WERI-Rb-1 (cell line): ENCODE data around the gene ZER1.

Experiments used
- DNase-seq: peaks from one replicate; pipeline ENCODE4 v3.0.0-alpha.2; 2020
- H3K27ac ChIP-seq: fragments of 250-450 bp; sonication (Bioruptor Pico); 2 replicates; pipeline ENCODE4 v1.5.1; 2020; ENCODE audit warnings: mild to moderate bottlenecking, moderate library complexity
- H3K27me3 ChIP-seq: fragments of 250-450 bp; sonication (Bioruptor Pico); 2 replicates; pipeline ENCODE4 v1.5.1; 2021; ENCODE audit warnings: mild to moderate bottlenecking, low read depth, moderate library complexity; ENCODE audit not compliant: insufficient read depth, severe bottlenecking
- H3K36me3 ChIP-seq: fragments of 250-450 bp; sonication (Bioruptor Pico); 2 replicates; pipeline ENCODE4 v1.5.1; 2020; ENCODE audit warnings: mild to moderate bottlenecking, moderate library complexity
- H3K4me3 ChIP-seq: 2 replicates; pipeline ENCODE4 v1.5.1; 2011; ENCODE audit warnings: low read depth, mild to moderate bottlenecking, control low read depth, low read length
- H3K9me3 ChIP-seq: fragments of 250-450 bp; sonication (Bioruptor Pico); 2 replicates; pipeline ENCODE4 v1.5.1; 2021; ENCODE audit warnings: mild to moderate bottlenecking, moderate library complexity; ENCODE audit not compliant: severe bottlenecking
- TF ChIP-seq, protein P1 (sequence below): IDR thresholded peaks from 2 replicates; pipeline ENCODE4 v1.5.1; 2011; ENCODE audit warnings: low read depth, mild to moderate bottlenecking, control low read depth, inconsistent platforms, low read length

ZER1 gene

DNA sequence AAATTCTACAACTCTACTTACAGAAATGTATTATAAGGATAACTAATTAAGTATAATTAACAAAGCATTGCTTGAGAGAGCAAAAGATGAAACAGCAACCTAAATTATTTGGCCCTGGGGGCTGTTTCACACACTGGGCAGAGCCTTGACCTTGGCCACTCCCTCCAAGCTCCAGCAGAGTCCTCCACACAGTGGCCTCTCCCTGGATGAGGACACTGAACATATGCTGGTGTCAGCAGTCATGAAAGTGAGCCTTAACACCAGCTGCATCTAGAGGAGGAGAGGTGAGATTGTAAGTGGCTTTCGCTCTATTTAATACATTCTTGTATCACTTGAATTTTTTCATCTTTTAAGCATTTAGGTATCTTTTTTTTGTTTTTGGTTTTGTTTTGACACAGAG, 24.5 kb downstream of the ZER1 start:
- Histone ChIP-seq H3K4me3 (no peak overlapping the region), H3K36me3 (peaks cover 18% of the 10 kb centered on the region), H3K27me3 (no peaks in the 10 kb centered on the region), H3K9me3 (no peaks in the 10 kb centered on the region), H3K27ac (no peak overlapping the region)
- TF ChIP-seq, protein P1, sequence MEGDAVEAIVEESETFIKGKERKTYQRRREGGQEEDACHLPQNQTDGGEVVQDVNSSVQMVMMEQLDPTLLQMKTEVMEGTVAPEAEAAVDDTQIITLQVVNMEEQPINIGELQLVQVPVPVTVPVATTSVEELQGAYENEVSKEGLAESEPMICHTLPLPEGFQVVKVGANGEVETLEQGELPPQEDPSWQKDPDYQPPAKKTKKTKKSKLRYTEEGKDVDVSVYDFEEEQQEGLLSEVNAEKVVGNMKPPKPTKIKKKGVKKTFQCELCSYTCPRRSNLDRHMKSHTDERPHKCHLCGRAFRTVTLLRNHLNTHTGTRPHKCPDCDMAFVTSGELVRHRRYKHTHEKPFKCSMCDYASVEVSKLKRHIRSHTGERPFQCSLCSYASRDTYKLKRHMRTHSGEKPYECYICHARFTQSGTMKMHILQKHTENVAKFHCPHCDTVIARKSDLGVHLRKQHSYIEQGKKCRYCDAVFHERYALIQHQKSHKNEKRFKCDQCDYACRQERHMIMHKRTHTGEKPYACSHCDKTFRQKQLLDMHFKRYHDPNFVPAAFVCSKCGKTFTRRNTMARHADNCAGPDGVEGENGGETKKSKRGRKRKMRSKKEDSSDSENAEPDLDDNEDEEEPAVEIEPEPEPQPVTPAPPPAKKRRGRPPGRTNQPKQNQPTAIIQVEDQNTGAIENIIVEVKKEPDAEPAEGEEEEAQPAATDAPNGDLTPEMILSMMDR, result no peak
- DNase-seq, result peak; percentile 75

DNA sequence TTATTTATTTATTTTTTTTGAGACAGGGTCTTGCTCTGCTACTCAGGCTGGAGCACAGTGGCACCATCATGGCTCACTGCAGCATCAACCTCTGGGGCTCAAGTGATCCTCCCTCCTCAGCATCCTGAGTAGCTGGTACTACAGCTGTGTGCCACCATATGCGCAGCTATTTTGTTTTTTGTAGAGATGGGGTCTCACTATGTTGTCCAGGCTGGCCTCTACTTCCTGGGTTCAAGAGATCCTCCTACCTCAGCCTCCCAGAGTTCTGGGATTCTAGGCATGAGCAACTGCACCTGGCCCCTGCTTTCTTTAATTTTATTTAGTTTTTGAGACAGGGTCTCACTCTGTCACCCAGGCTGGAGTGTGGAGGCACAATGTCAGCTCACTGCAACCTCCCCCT, 28.3 kb downstream of the ZER1 start:
- no peak overlapping the region for H3K27ac ChIP-seq
- no peak overlapping the region for H3K4me3 ChIP-seq
- H3K36me3 ChIP-seq, result peaks cover 25% of the 10 kb centered on the region
- no peaks in the 10 kb centered on the region for H3K9me3 ChIP-seq
- no peak for DNase-seq
- TF ChIP-seq, protein P1, result no peak
- no peaks in the 10 kb centered on the region for H3K27me3 ChIP-seq

DNA sequence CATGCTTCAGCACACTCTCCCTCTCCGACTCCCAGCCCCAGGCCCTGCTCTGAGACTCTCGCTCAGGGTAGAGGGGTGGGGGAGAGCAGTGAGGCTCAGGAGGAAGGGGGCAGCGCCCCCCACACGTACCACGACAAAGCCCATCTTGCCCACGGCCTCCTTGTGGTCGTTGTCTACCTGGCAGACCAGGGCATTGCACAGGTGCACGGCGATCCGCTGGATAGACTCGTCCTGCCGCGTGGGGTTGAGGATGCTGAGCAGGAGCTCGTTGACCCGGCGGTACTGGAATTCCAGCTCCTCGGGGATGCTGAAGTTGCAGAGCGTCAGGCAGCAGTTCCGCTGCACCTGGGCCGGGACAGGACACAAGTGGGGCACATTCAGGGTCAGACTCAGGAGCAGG, 29.3 kb downstream of the ZER1 start:
- Histone ChIP-seq H3K4me3 (no peak overlapping the region), H3K36me3 (peaks cover 28% of the 10 kb centered on the region), H3K27me3 (no peaks in the 10 kb centered on the region), H3K9me3 (no peaks in the 10 kb centered on the region), H3K27ac (no peak overlapping the region)
- no peak for DNase-seq
- TF ChIP-seq, protein P1, result no peak

DNA sequence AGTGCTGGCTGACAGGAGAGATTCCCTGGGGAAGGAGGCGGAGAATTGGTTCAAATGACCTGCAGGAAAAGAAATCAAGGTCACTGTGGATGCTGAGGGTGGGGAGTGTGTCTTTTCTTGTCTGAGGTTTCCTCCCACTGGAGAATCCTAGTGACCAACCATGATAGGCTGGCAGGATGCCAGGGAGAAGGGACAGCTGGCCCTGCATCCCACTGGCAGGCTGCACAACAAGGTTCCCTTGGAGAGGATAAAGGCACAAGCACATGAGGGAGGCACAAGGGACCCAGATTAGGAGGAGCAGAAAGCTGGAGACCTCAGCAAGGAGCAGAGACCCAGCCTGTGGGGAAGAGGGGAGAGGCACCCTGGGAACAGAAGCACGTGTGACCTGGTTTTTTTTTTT, 36.4 kb downstream of the ZER1 start:
- Histone ChIP-seq H3K36me3 (peaks cover 42% of the 10 kb centered on the region), H3K27ac (no peak overlapping the region), H3K9me3 (no peaks in the 10 kb centered on the region), H3K4me3 (no peak overlapping the region), H3K27me3 (no peaks in the 10 kb centered on the region)
- no peak for DNase-seq
- TF ChIP-seq, protein P1, result no peak

DNA sequence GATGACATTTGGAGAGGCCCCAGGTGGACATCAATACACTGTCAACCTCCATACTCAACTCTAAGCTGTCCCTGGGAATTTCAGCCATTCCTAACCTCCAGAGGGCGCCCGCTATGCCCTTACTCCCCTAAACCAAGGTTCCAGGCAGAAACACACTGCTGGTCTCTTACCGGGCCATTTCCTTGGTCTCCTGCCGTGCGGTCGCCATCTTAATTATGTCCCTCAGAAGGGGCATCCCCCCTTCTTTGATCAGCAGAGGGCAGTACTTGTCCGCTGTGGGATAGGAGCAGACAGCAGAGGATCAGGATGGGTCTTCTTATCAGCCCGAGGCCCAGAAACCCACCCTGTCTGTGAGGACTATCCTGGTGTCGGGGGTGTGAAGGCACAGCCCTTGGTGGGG, 38.5 kb downstream of the ZER1 start:
- H3K27ac ChIP-seq, result peak overlapping the region; percentile 50
- TF ChIP-seq, protein P1, result peak; percentile 92

DNA sequence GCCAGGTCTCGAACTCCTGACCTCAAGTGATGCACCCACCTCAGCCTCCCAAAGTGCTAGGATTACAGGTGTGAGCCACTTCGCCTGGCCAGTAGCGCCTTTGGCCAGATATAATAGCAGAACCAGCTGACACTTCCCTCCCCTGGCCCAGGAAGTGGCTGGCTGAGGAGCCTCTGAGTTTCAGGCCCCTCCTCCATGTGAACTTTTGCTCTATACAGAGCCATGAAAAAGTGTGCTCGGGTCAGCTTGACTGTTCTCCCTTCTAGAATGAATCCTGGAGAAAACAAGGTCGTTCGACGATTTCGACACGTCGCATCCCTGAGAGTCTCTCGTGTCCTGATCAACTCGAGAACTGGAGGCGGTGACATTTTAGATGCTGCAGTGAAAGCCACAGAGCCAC, 39.2 kb downstream of the ZER1 start:
- Histone ChIP-seq H3K27me3 (no peaks in the 10 kb centered on the region), H3K9me3 (no peaks in the 10 kb centered on the region), H3K4me3 (no peak overlapping the region), H3K27ac (no peak overlapping the region; the same call in 1 of the 2 replicates), H3K36me3 (peaks cover 31% of the 10 kb centered on the region)
- TF ChIP-seq, protein P1, result no peak
- DNase-seq, result no peak

More for the DNA sequence above, 38.5 kb downstream of the ZER1 start:
- DNase-seq, result peak; percentile 98
- peaks cover 32% of the 10 kb centered on the region for H3K36me3 ChIP-seq
- H3K27me3 ChIP-seq, result no peaks in the 10 kb centered on the region
- H3K9me3 ChIP-seq, result no peaks in the 10 kb centered on the region
- no peak overlapping the region for H3K4me3 ChIP-seq
